A549 (cell line): ENCODE results near the gene SAMD3.

Experiments used
- CHD2 ChIP-seq: fragments of 150-350 bp; IDR thresholded peaks from 2 replicates; pipeline ENCODE4 v1.6.1; 2014; ENCODE audit warnings: low read length; ENCODE audit not compliant: partially characterized antibody
- EP300 ChIP-seq, 2 experiments: fragments of >200 bp; sonication (Bioruptor Twin); formaldehyde crosslinking; IDR thresholded peaks; 2 replicates in 1 of 2; 3 replicates in 1 of 2; pipeline ENCODE4 v1.6.1; 2016 to 2017
- JUNB ChIP-seq: fragments of >200 bp; sonication (Bioruptor Twin); formaldehyde crosslinking; IDR thresholded peaks from 2 replicates; pipeline ENCODE4 v1.6.1; 2016
- POLR2A ChIP-seq: IDR thresholded peaks from 2 replicates; pipeline ENCODE4 v1.6.1; 2012; ENCODE audit warnings: mild to moderate bottlenecking, low read length
- RAD21 ChIP-seq, 2 experiments: fragments of >200 bp in 1 of 2; sonication (Bioruptor Twin) in 1 of 2; formaldehyde crosslinking in 1 of 2; IDR thresholded peaks in 1 of 2; conservative IDR thresholded peaks in 1 of 2; 2 replicates in 1 of 2; 3 replicates in 1 of 2; pipeline ENCODE4 v1.6.1; 2012 to 2018; ENCODE audit warnings: inconsistent platforms in 1 of 2
- RCOR1 ChIP-seq: fragments of 150-350 bp; IDR thresholded peaks from 2 replicates; pipeline ENCODE4 v1.6.1; 2014; ENCODE audit warnings: antibody characterized with exemption, low read length, low read depth
- RFX5 ChIP-seq: fragments of 450-650 bp; IDR thresholded peaks from 2 replicates; pipeline ENCODE4 v1.7.1; 2014; ENCODE audit warnings: antibody characterized with exemption, mild to moderate bottlenecking, moderate library complexity
- RNF2 ChIP-seq: fragments of 200-600 bp; sonication (generic); IDR thresholded peaks from 2 replicates; pipeline ENCODE4 v1.6.1; 2016; ENCODE audit warnings: low read depth, mild to moderate bottlenecking, antibody characterized with exemption, moderate library complexity, borderline replicate concordance
- TF ChIP-seq, protein P1 (sequence below): fragments of >200 bp; sonication (Bioruptor Twin); formaldehyde crosslinking; IDR thresholded peaks from 3 replicates; pipeline ENCODE4 v1.5.1; 2016

DNA sequence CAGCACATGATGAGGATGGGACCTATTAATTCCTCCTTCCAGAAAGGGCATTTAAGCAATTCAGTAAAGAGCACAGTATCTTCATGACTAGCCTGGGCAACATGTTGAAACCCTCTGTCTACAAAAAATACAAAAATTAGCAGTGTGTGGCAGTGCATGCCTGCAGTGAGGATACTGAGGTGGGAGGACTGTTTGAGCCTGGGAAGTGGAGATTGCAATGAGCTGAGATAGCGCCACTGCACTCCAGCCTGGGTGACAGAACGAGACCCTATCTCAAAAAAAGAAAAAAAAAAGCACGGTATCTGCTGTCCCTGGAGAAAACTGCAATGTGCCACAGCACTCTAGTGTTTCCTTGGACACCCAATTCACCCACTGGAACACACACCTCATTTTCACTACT is 18.4 kb downstream of the SAMD3 start:
- no peak for TF ChIP-seq RFX5
- TF ChIP-seq RNF2 = no peak
- no peak for TF ChIP-seq RAD21 (conservative IDR thresholded peaks at IDR 0.05 in 1 of 2, IDR thresholded peaks at IDR 0.05 in 1 of 2)
- no peak for TF ChIP-seq CHD2
- no peak for TF ChIP-seq POLR2A
- no peak for TF ChIP-seq RCOR1
- TF ChIP-seq, protein P1, sequence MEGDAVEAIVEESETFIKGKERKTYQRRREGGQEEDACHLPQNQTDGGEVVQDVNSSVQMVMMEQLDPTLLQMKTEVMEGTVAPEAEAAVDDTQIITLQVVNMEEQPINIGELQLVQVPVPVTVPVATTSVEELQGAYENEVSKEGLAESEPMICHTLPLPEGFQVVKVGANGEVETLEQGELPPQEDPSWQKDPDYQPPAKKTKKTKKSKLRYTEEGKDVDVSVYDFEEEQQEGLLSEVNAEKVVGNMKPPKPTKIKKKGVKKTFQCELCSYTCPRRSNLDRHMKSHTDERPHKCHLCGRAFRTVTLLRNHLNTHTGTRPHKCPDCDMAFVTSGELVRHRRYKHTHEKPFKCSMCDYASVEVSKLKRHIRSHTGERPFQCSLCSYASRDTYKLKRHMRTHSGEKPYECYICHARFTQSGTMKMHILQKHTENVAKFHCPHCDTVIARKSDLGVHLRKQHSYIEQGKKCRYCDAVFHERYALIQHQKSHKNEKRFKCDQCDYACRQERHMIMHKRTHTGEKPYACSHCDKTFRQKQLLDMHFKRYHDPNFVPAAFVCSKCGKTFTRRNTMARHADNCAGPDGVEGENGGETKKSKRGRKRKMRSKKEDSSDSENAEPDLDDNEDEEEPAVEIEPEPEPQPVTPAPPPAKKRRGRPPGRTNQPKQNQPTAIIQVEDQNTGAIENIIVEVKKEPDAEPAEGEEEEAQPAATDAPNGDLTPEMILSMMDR = no peak
- TF ChIP-seq JUNB = no peak
- TF ChIP-seq EP300 (IDR thresholded peaks at IDR 0.05) = no peak
